IgD-negative memory B cell (primary cell): ENCODE data around the gene ZDHHC4. TPM values are rescaled to one million over a fixed set of nuclear protein-coding genes. Genes with fewer than 3 reads are reported as not detected.

ENCODE experiments used
- H3K27ac Mint-ChIP-seq, 3 donors: one replicate each; pipeline ENCODE4 v1.8.0; 2020 to 2022; ENCODE audit warnings: mild to moderate bottlenecking in 3 of 3, mixed read lengths in 3 of 3, moderate library complexity in 1 of 3
- H3K27me3 Mint-ChIP-seq: one replicate; pipeline ENCODE4 v1.8.0; 2021; ENCODE audit warnings: mixed read lengths
- H3K36me3 Mint-ChIP-seq: one replicate; pipeline ENCODE4 v1.8.0; 2020; ENCODE audit warnings: mild to moderate bottlenecking, mixed read lengths
- H3K4me1 Mint-ChIP-seq, 3 donors: one replicate each; pipeline ENCODE4 v1.8.0; 2020 to 2022; ENCODE audit warnings: mixed read lengths in 3 of 3, mild to moderate bottlenecking in 1 of 3
- H3K4me3 Mint-ChIP-seq, 4 donors: one replicate each; pipeline ENCODE4 v1.8.0; 2020 to 2022; ENCODE audit warnings: mild to moderate bottlenecking in 4 of 4, mixed read lengths in 4 of 4, moderate library complexity in 3 of 4
- H3K9me3 Mint-ChIP-seq, 3 donors: one replicate each; pipeline ENCODE4 v1.8.0; 2020 to 2021; ENCODE audit warnings: mixed read lengths in 3 of 3, mild to moderate bottlenecking in 1 of 3
- polyA plus RNA-seq: library from polyadenylated mRNA; unstranded; fragments of 300-500 nt; fragmentation: Illumina TruSeq; gene quantifications from one replicate; pipeline ENCODE4 v1.2.3, GENCODE V29; 2021

The ZDHHC4 gene
- 71.7 TPM for polyA plus RNA-seq

GRCh38 chr7:6577369-6578113, at the start of gene ZDHHC4:
ZDHHC4 (plus strand) TSS chr7:6577454; CDS start chr7:6580562, 3,108 bp downstream.
- Mint-ChIP-seq H3K36me3 (peaks cover 1% of the 10 kb centered on the region), H3K4me3 (peak within 1 kb of the TSS; percentile 86 to 96 (median 92)), H3K27ac (peak within 1 kb of the TSS; percentile 79 to 96 (median 93)), H3K4me1 (peaks cover 16 to 27% (median 23%) of the 10 kb centered on the region in 3 donors), H3K9me3 (no peaks in the 10 kb centered on the region), H3K27me3 (peaks cover 3% of the 10 kb centered on the region)

GRCh38 chr7:6528401-6529130, 48.7 kb upstream of the ZDHHC4 start:
- no peak overlapping the region for H3K27ac Mint-ChIP-seq
- H3K4me1 Mint-ChIP-seq = peaks cover 0 to 10% (median 6%) of the 10 kb centered on the region in 3 donors
- peak overlapping the region in 1 of 4 donors; percentile 43 for H3K4me3 Mint-ChIP-seq
- no peaks in the 10 kb centered on the region for H3K36me3 Mint-ChIP-seq
- H3K27me3 Mint-ChIP-seq = peaks cover 22% of the 10 kb centered on the region
- no peaks in the 10 kb centered on the region for H3K9me3 Mint-ChIP-seq

- Mint-ChIP-seq H3K36me3 (no peaks in the 10 kb centered on the region), H3K27me3 (peaks cover 26% of the 10 kb centered on the region), H3K4me3 (peak overlapping the region; percentile 17 to 93 (median 48)), H3K4me1 (peaks cover 0 to 14% (median 11%) of the 10 kb centered on the region in 3 donors), H3K9me3 (no peaks in the 10 kb centered on the region), H3K27ac (no peak overlapping the region)
Observed at GRCh38 chr7:6529643-6530042, 47.6 kb upstream of the ZDHHC4 start.

- Mint-ChIP-seq H3K9me3 (no peaks in the 10 kb centered on the region), H3K36me3 (no peaks in the 10 kb centered on the region), H3K4me3 (peak overlapping the region; percentile 81 to 93 (median 88)), H3K27me3 (peaks cover 33% of the 10 kb centered on the region), H3K4me1 (peaks cover 5 to 14% (median 11%) of the 10 kb centered on the region in 3 donors), H3K27ac (peak overlapping the region in 1 of 3 donors; percentile 72)
Observed at GRCh38 chr7:6530626-6531491, 46.4 kb upstream of the ZDHHC4 start.

- H3K27me3 Mint-ChIP-seq = peaks cover 34% of the 10 kb centered on the region
Observed at GRCh38 chr7:6531492-6532279, 45.6 kb upstream of the ZDHHC4 start.

GRCh38 chr7:6532516-6532915, 44.7 kb upstream of the ZDHHC4 start:
- Mint-ChIP-seq H3K4me1 (peaks cover 5 to 9% (median 7%) of the 10 kb centered on the region in 3 donors), H3K9me3 (no peaks in the 10 kb centered on the region), H3K27me3 (peaks cover 29% of the 10 kb centered on the region), H3K36me3 (no peaks in the 10 kb centered on the region), H3K4me3 (peak overlapping the region in 2 of 4 donors; percentile 32 to 53), H3K27ac (no peak overlapping the region)

More at GRCh38 chr7:6531492-6532279, 45.6 kb upstream of the ZDHHC4 start:
- Mint-ChIP-seq H3K4me3 (peak overlapping the region; percentile 81 to 93 (median 88)), H3K36me3 (no peaks in the 10 kb centered on the region), H3K27ac (peak overlapping the region in 1 of 3 donors; percentile 72), H3K4me1 (peaks cover 5 to 14% (median 11%) of the 10 kb centered on the region in 3 donors), H3K9me3 (no peaks in the 10 kb centered on the region)

GRCh38 chr7:6533893-6534495, 43.3 kb upstream of the ZDHHC4 start:
- H3K36me3 Mint-ChIP-seq = no peaks in the 10 kb centered on the region
- H3K4me3 Mint-ChIP-seq = no peak overlapping the region
- H3K27me3 Mint-ChIP-seq = peaks cover 35% of the 10 kb centered on the region
- peaks cover 5 to 9% (median 7%) of the 10 kb centered on the region in 3 donors for H3K4me1 Mint-ChIP-seq
- H3K27ac Mint-ChIP-seq = no peak overlapping the region
- H3K9me3 Mint-ChIP-seq = no peaks in the 10 kb centered on the region

GRCh38 chr7:6536262-6537260, 40.7 kb upstream of the ZDHHC4 start:
- no peak overlapping the region for H3K4me3 Mint-ChIP-seq
- H3K27me3 Mint-ChIP-seq = peaks cover 37% of the 10 kb centered on the region
- H3K27ac Mint-ChIP-seq = no peak overlapping the region
- H3K4me1 Mint-ChIP-seq = peaks cover 4 to 5% (median 5%) of the 10 kb centered on the region in 3 donors
- H3K36me3 Mint-ChIP-seq = no peaks in the 10 kb centered on the region
- no peaks in the 10 kb centered on the region for H3K9me3 Mint-ChIP-seq

- Mint-ChIP-seq H3K9me3 (no peaks in the 10 kb centered on the region), H3K27me3 (peaks cover 17% of the 10 kb centered on the region), H3K4me1 (peaks cover 0 to 5% (median 4%) of the 10 kb centered on the region in 3 donors), H3K4me3 (no peak overlapping the region), H3K36me3 (no peaks in the 10 kb centered on the region), H3K27ac (no peak overlapping the region)
Observed at GRCh38 chr7:6542368-6542767, 34.9 kb upstream of the ZDHHC4 start.

GRCh38 chr7:6545398-6546126, 31.7 kb upstream of the ZDHHC4 start:
- H3K4me1 Mint-ChIP-seq = peaks cover 0 to 5% (median 4%) of the 10 kb centered on the region in 3 donors
- no peaks in the 10 kb centered on the region for H3K9me3 Mint-ChIP-seq
- H3K36me3 Mint-ChIP-seq = no peaks in the 10 kb centered on the region
- H3K27ac Mint-ChIP-seq = no peak overlapping the region
- H3K27me3 Mint-ChIP-seq = peaks cover 5% of the 10 kb centered on the region
- no peak overlapping the region for H3K4me3 Mint-ChIP-seq

GRCh38 chr7:6546498-6547251, 30.6 kb upstream of the ZDHHC4 start:
- Mint-ChIP-seq H3K4me3 (no peak overlapping the region), H3K36me3 (no peaks in the 10 kb centered on the region), H3K9me3 (no peaks in the 10 kb centered on the region), H3K27me3 (peaks cover 1% of the 10 kb centered on the region), H3K27ac (no peak overlapping the region), H3K4me1 (peaks cover 0 to 5% (median 4%) of the 10 kb centered on the region in 3 donors)

- no peaks in the 10 kb centered on the region for H3K9me3 Mint-ChIP-seq
- no peak overlapping the region for H3K27ac Mint-ChIP-seq
- peaks cover 1% of the 10 kb centered on the region for H3K27me3 Mint-ChIP-seq
- no peak overlapping the region for H3K4me3 Mint-ChIP-seq
- no peaks in the 10 kb centered on the region for H3K36me3 Mint-ChIP-seq
- peaks cover 0 to 5% (median 4%) of the 10 kb centered on the region in 3 donors for H3K4me1 Mint-ChIP-seq
Observed at GRCh38 chr7:6547400-6547799, 29.9 kb upstream of the ZDHHC4 start.
